T-cell (primary cell): ENCODE results near the gene CRYAB. TPM values are rescaled to one million over a fixed set of nuclear protein-coding genes. Genes with fewer than 3 reads are reported as not detected.
"Not testable (repeated sequence)": the region's sequence is repeated elsewhere in the genome, so short reads cannot be mapped to it uniquely, and the experiment has no call there.

Source experiments
- ATAC-seq, 4 experiments: fragments of 200-7000 bp in 3 of 4; fragments of 150-1000 bp in 1 of 4; cut with Tn5 transposase; replicated peaks in 1 of 4; 1 replicate in 3 of 4; 2 replicates in 1 of 4; pipeline ENCODE4 v1.10.0; 2021; ENCODE audit warnings: moderate library complexity in 3 of 4, mild to moderate bottlenecking in 2 of 4, moderate number of reproducible peaks in 1 of 4
- CTCF ChIA-PET, 2 donors: fragments of 300-600 bp; sonication (Branson Sonifier 250); formaldehyde crosslinking; loops; one replicate each; lab custom pipeline; 2022; ENCODE audit warnings: antibody characterized with exemption in 2 of 2; lab: Charles Lee
- POLR2A ChIA-PET, 2 donors: fragments of 300-600 bp; sonication (Branson Sonifier 250); formaldehyde crosslinking; loops; one replicate each; lab custom pipeline; 2022; ENCODE audit warnings: antibody characterized with exemption in 2 of 2; lab: Charles Lee
- DNase-seq, 35 experiments: peaks; one replicate each; pipeline versions ENCODE4 v3.0.0 to v3.0.0-alpha.2; 2013 to 2023
- H3K27ac ChIP-seq: one replicate; pipeline ENCODE4 v1.5.1; 2013; ENCODE audit warnings: low read length
- H3K27me3 ChIP-seq, 2 experiments: replicated peaks in 1 of 2; 1 replicate in 1 of 2; 2 replicates in 1 of 2; pipeline versions ENCODE4 v1.6.1 to v1.7.0; 2013; ENCODE audit warnings: low read length in 1 of 2, mixed read lengths in 1 of 2; ENCODE audit not compliant: control insufficient read depth in 2 of 2, insufficient read depth in 2 of 2; ENCODE audit errors: extremely low read depth in 1 of 2
- H3K36me3 ChIP-seq, 2 donors: 1 replicate in 1 of 2; 2 replicates in 1 of 2; pipeline versions ENCODE4 v1.6.1 to v1.7.0; 2013; ENCODE audit warnings: low read length in 1 of 2; ENCODE audit not compliant: control insufficient read depth in 2 of 2, insufficient read depth in 1 of 2; ENCODE audit errors: extremely low read depth in 1 of 2
- H3K4me1 ChIP-seq, 2 experiments: 1 replicate in 1 of 2; 2 replicates in 1 of 2; pipeline versions ENCODE4 v1.6.1 to v1.7.0; 2013; ENCODE audit warnings: low read length in 2 of 2, mixed read lengths in 1 of 2; ENCODE audit not compliant: insufficient read depth in 2 of 2, control insufficient read depth in 1 of 2; ENCODE audit errors: extremely low read depth in 1 of 2
- H3K4me3 ChIP-seq, 2 donors: 1 replicate in 1 of 2; 2 replicates in 1 of 2; pipeline versions ENCODE4 v1.5.1 to v1.7.0; 2013; ENCODE audit warnings: mild to moderate bottlenecking in 2 of 2, low read length in 1 of 2, moderate library complexity in 1 of 2; ENCODE audit not compliant: control insufficient read depth in 1 of 2; ENCODE audit errors: extremely low read depth in 1 of 2
- H3K9me3 ChIP-seq: 2 replicates; pipeline ENCODE4 v1.7.0; 2013
- H3K27ac Mint-ChIP-seq, 2 donors: one replicate each; pipeline ENCODE4 v1.8.0; 2020 to 2021; ENCODE audit warnings: mild to moderate bottlenecking in 2 of 2, mixed read lengths in 2 of 2
- H3K27me3 Mint-ChIP-seq, 2 donors: one replicate each; pipeline ENCODE4 v1.8.0; 2021 to 2022; ENCODE audit warnings: mixed read lengths in 2 of 2
- H3K36me3 Mint-ChIP-seq: one replicate; pipeline ENCODE4 v1.8.0; 2021; ENCODE audit warnings: mixed read lengths
- H3K4me1 Mint-ChIP-seq, 3 donors: one replicate each; pipeline ENCODE4 v1.8.0; 2020 to 2022; ENCODE audit warnings: mixed read lengths in 3 of 3, mild to moderate bottlenecking in 1 of 3
- H3K4me3 Mint-ChIP-seq, 3 donors: one replicate each; pipeline ENCODE4 v1.8.0; 2020 to 2022; ENCODE audit warnings: mild to moderate bottlenecking in 3 of 3, mixed read lengths in 3 of 3, moderate library complexity in 3 of 3
- H3K9me3 Mint-ChIP-seq, 3 donors: one replicate each; pipeline ENCODE4 v1.8.0; 2020 to 2022; ENCODE audit warnings: mixed read lengths in 3 of 3
- WGBS: methylation state at CpG from one replicate; pipeline ENCODE4 v1.1.5; 2013; ENCODE audit warnings: missing lambda C conversion rate; ENCODE audit not compliant: insufficient coverage; 5-methylcytosine and 5-hydroxymethylcytosine counted together
- total RNA-seq, 35 experiments: library from RNA in 6 of 35; stranded (reverse) in 6 of 35; fragments of 120-200 nt in 1 of 35; gene quantifications; one replicate each; pipeline versions ENCODE4 v1.2.1 to v1.2.4 and lab custom pipeline; 2013 to 2026

CRYAB gene
- total RNA-seq, 5 donors from 2014 or later (not counting 1 experiment from before 2014, with no cell fraction given): 0.38 to 0.49 TPM; not detected in 3

DNA sequence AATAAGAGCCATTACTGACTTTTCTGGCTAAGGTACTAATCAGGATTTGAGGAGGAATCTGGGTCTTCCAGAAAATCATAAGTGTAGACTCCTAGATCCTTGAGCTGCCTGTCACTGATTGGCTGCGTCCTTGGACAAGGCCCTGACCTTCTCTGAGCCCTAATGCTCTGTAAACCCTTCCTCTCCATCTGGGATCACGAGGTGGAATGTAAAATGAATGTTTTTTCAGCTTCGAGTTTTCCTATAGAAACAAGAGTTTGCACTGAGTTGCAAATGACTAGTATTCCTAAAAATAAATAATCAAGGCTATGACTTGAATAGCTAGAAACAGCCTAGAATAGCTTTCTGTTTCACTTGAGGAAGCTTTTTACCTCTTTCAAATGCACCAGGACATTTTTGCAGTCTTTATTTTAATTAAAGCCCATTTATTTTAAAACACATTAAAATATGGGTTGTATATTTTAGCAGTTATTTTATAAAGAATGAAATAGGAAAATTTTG lies 24.5 kb upstream of the CRYAB start:
- WGBS: no CpG with 5 or more reads among the region's 3 CpGs
- peak overlapping the region in 1 of 2 donors; percentile 78 for H3K4me3 ChIP-seq
- no peaks in the 10 kb centered on the region for H3K27me3 ChIP-seq
- ATAC-seq (no peak), DNase-seq (no peak)
- no peak overlapping the region for H3K27ac ChIP-seq
- H3K36me3 ChIP-seq: no peaks in the 10 kb centered on the region
- H3K9me3 ChIP-seq: no peaks in the 10 kb centered on the region
- Mint-ChIP-seq H3K36me3 (no peaks in the 10 kb centered on the region), H3K27me3 (no peaks in the 10 kb centered on the region), H3K9me3 (no peaks in the 10 kb centered on the region), H3K4me1 (peaks cover 29 to 41% (median 35%) of the 10 kb centered on the region in 3 donors), H3K27ac (no peak overlapping the region), H3K4me3 (peak overlapping the region; percentile 77 to 93 (median 81))
- CTCF ChIA-PET: interaction anchor here (0.6 to 3.0 kb wide), 6 partner anchors 9 to 358 kb away, joined by 3 to 9 read pairs (median 4); no protein-coding TSS in a partner anchor
- POLR2A ChIA-PET: interaction anchor here (0.5 to 1.4 kb wide), 5 partner anchors 9 to 60 kb away, joined by 3 read pairs; no protein-coding TSS in a partner anchor
- H3K4me1 ChIP-seq: peaks cover 13 to 36% of the 10 kb centered on the region in 2 experiments

DNA sequence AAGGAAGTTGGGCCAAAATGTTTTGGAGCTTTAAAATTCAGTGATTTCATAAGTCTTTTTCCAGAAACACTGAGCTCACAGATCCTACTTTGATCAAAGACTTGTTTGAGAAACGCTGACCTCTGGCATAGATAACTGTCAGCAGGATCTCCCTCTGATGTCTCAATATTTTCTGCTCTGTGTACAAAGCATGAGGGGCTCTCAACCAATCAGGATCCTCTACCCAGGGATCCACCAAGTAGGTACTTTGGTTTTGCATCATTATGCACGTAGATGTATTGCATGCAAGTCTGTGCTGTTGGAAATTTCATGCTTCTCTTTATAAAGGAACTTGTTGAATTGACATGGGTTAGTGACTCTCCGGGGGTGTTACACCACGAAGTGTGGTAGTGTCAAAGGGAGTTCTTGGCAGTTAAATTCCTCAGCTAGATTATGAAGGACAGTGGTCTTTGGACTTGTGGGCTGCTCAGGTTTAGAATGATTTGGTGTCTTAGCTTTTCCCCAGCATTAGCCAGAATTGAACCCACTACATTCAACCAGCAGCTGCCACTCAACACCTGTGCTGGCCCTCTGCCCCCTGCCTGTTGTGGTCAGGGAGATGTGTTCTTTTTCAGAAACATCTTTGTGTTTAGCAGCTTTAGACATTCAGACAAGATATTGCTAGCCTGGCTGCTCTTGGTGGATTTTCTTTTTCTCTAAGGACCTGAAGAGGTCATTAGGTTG lies 23.9 kb upstream of the CRYAB start:
- CTCF ChIA-PET: interaction anchor here (0.9 to 3.0 kb wide), 3 partner anchors 8 to 46 kb away, joined by 3 to 9 read pairs (median 4); no protein-coding TSS in a partner anchor
- Mint-ChIP-seq H3K27me3 (no peaks in the 10 kb centered on the region), H3K4me3 (peak overlapping the region in 1 of 3 donors; percentile 31), H3K9me3 (no peaks in the 10 kb centered on the region), H3K36me3 (no peaks in the 10 kb centered on the region), H3K27ac (no peak overlapping the region), H3K4me1 (peaks cover 29 to 41% (median 35%) of the 10 kb centered on the region in 3 donors)
- peaks cover 13 to 36% of the 10 kb centered on the region in 2 experiments for H3K4me1 ChIP-seq
- DNase-seq (no peak), ATAC-seq (no peak)
- H3K27ac ChIP-seq: no peak overlapping the region
- no peaks in the 10 kb centered on the region for H3K9me3 ChIP-seq
- no peak overlapping the region for H3K4me3 ChIP-seq
- no peaks in the 10 kb centered on the region for H3K36me3 ChIP-seq
- no CpG with 5 or more reads among the region's 4 CpGs for WGBS
- POLR2A ChIA-PET: interaction anchor here (0.5 to 1.4 kb wide), 3 partner anchors 8 to 60 kb away, joined by 3 read pairs; no protein-coding TSS in a partner anchor
- H3K27me3 ChIP-seq: no peaks in the 10 kb centered on the region

DNA sequence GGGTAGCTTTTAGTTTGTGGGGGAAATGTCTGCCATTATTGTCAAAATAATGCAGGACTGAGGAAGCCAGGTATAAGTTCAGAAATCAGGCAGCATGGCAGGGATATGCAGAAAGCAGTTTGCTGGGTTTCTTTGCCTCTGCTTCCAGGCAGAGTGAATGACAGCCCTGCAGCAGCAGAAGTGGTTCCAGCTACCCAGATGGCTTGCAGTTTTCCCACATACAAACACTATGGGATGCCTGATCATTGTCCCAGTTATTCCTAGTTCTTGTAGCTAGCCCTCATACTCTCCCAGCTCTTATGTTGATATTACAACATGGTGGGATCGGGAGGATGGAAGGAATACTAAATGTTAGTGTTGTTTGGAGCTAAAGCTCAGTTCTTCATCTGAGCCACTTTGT lies 22.7 kb upstream of the CRYAB start:
- DNase-seq (no peak), ATAC-seq (no peak)
- Mint-ChIP-seq H3K27me3 (no peaks in the 10 kb centered on the region), H3K4me3 (no peak overlapping the region), H3K27ac (no peak overlapping the region), H3K9me3 (no peaks in the 10 kb centered on the region), H3K36me3 (no peaks in the 10 kb centered on the region), H3K4me1 (peaks cover 28 to 39% (median 35%) of the 10 kb centered on the region in 3 donors)
- Histone ChIP-seq H3K27ac (no peak overlapping the region), H3K9me3 (no peaks in the 10 kb centered on the region), H3K27me3 (no peaks in the 10 kb centered on the region), H3K4me1 (peaks cover 13 to 36% of the 10 kb centered on the region in 2 experiments), H3K36me3 (no peaks in the 10 kb centered on the region), H3K4me3 (no peak overlapping the region)
- CTCF ChIA-PET: interaction anchor here (0.9 to 1.8 kb wide), 3 partner anchors 46 to 48 kb away, joined by 3 to 9 read pairs (median 3); no protein-coding TSS in a partner anchor
- POLR2A ChIA-PET: interaction anchor here in 1 of 2 donors (0.5 kb wide), 1 partner anchor 10 kb away, joined by 3 read pairs; no protein-coding TSS in a partner anchor
- WGBS: no CpG with 5 or more reads among the region's 1 CpG

DNA sequence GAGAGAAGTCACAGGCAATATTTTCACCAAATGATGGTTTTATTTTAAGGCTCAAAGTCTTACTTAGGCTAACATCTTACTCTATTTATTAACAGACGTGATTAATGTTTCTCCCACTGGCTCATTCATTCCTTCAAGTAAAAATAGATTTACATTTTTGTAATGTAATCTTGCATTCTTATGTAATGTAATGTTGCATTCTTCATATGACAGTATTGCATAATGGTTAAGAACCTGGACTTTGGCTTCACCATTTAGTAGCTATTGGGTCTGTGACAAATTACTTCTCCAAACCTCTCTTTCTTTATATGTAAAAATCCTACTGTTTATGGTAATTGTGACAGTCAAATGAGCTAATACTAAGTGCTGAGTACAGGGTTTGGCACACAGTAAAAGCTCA lies 22.3 kb upstream of the CRYAB start:
- Histone ChIP-seq H3K36me3 (no peaks in the 10 kb centered on the region), H3K27ac (no peak overlapping the region), H3K4me3 (no peak overlapping the region), H3K4me1 (peaks cover 13 to 33% of the 10 kb centered on the region in 2 experiments), H3K27me3 (no peaks in the 10 kb centered on the region), H3K9me3 (no peaks in the 10 kb centered on the region)
- ATAC-seq (no peak), DNase-seq (no peak)
- H3K36me3 Mint-ChIP-seq: no peaks in the 10 kb centered on the region
- no peak overlapping the region for H3K4me3 Mint-ChIP-seq
- POLR2A ChIA-PET: interaction anchor here in 1 of 2 donors (0.5 to 0.7 kb wide), 2 partner anchors 9 to 22 kb away, joined by 3 to 7 read pairs; no protein-coding TSS in a partner anchor
- CTCF ChIA-PET: interaction anchor here (0.6 to 1.7 kb wide), 2 partner anchors 9 to 47 kb away, joined by 4 to 9 read pairs; no protein-coding TSS in a partner anchor
- no CpG with 5 or more reads among the region's 1 CpG for WGBS
- H3K4me1 Mint-ChIP-seq: peaks cover 23 to 35% (median 31%) of the 10 kb centered on the region in 3 donors
- no peaks in the 10 kb centered on the region for H3K9me3 Mint-ChIP-seq
- no peaks in the 10 kb centered on the region for H3K27me3 Mint-ChIP-seq
- no peak overlapping the region for H3K27ac Mint-ChIP-seq

GRCh38 chr11:111933176-111933575 lies 21.6 kb upstream of the CRYAB start:
- DNase-seq, POLR2A ChIA-PET, H3K9me3 Mint-ChIP-seq, H3K27me3 Mint-ChIP-seq, H3K27me3 ChIP-seq, H3K27ac Mint-ChIP-seq, H3K36me3 Mint-ChIP-seq, ATAC-seq, H3K36me3 ChIP-seq, H3K4me3 ChIP-seq, H3K9me3 ChIP-seq, H3K27ac ChIP-seq, H3K4me3 Mint-ChIP-seq: not testable (repeated sequence)
- WGBS: 97% methylated on average over 6 of the region's 14 CpGs
- H3K4me1 Mint-ChIP-seq: peaks cover 16 to 28% (median 25%) of the 10 kb centered on the region in 3 donors
- H3K4me1 ChIP-seq: peaks cover 8 to 26% of the 10 kb centered on the region in 2 experiments
- CTCF ChIA-PET: interaction anchor here (0.6 to 1.7 kb wide), 4 partner anchors 12 to 62 kb away, joined by 4 to 11 read pairs (median 6); no protein-coding TSS in a partner anchor

DNA sequence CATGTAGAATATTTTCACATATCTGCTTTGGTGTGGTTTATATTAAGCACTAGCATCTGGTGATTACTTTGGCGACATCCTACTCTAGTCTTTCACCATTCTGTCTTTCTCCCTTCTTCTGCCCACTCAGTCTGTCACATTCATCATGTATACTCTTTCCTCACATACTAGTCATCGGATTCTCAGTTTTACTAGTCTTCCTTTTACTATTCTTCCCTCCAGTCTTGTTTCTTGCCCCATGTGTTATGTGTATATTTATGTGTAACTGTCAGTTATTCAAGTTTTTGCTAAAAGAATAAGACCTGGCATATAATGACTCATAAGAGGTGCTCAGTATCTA lies 21.0 kb upstream of the CRYAB start:
- Mint-ChIP-seq H3K36me3 (no peaks in the 10 kb centered on the region), H3K9me3 (no peaks in the 10 kb centered on the region), H3K27ac (no peak overlapping the region), H3K4me3 (no peak overlapping the region), H3K4me1 (peaks cover 12 to 22% (median 19%) of the 10 kb centered on the region in 3 donors), H3K27me3 (no peaks in the 10 kb centered on the region)
- H3K27ac ChIP-seq: no peak overlapping the region
- no peaks in the 10 kb centered on the region for H3K36me3 ChIP-seq
- H3K27me3 ChIP-seq: no peaks in the 10 kb centered on the region
- CTCF ChIA-PET: interaction anchor here (0.6 to 2.4 kb wide), 5 partner anchors 13 to 57 kb away, joined by 3 to 19 read pairs (median 5); no protein-coding TSS in a partner anchor
- no CpG with 5 or more reads among the region's 2 CpGs for WGBS
- POLR2A ChIA-PET: interaction anchor here in 1 of 2 donors (0.6 kb wide), 1 partner anchor 20 kb away, joined by 6 read pairs; no protein-coding TSS in a partner anchor
- no peak for DNase-seq
- H3K4me3 ChIP-seq: no peak overlapping the region
- H3K9me3 ChIP-seq: no peaks in the 10 kb centered on the region
- no peak for ATAC-seq
- H3K4me1 ChIP-seq: peaks cover 7 to 25% of the 10 kb centered on the region in 2 experiments
